IMR-90 (cell line): Measurements from ENCODE around the gene ZNF337. TPM values are rescaled to one million over a fixed set of nuclear protein-coding genes. Genes with fewer than 3 reads are reported as not detected.

Source experiments
- ATAC-seq: fragments of 200-7000 bp; cut with Tn5 transposase; 2 replicates; pipeline ENCODE4 v1.9.1; 2020; ENCODE audit warnings: low read depth, mild to moderate bottlenecking, moderate library complexity
- BruUV-seq: library from RNA; stranded (reverse); fragments of 400-500 nt; replicated peaks from 2 replicates; lab custom pipeline; 2021; lab: Mats Ljungman, UMichigan
- CTCF ChIA-PET: fragments of 300-600 bp; formaldehyde crosslinking; extraction: SDS; loops from one replicate; lab custom pipeline; 2021; ENCODE audit warnings: antibody characterized with exemption; lab: Yijun Ruan, JAX
- POLR2A ChIA-PET: fragments of 300-600 bp; sonication (Branson Sonifier 250); formaldehyde crosslinking; loops from one replicate; lab custom pipeline; 2022; ENCODE audit warnings: antibody characterized with exemption; ENCODE audit not compliant: unreplicated experiment; lab: Charles Lee
- DNase-seq: peaks from one replicate; pipeline ENCODE4 v3.0.0; 2013
- H2AFZ ChIP-seq: replicated peaks from 2 replicates; pipeline ENCODE3; 2013; ENCODE audit warnings: low read length, mild to moderate bottlenecking; ENCODE audit not compliant: poor library complexity
- H2AK5ac ChIP-seq: 2 replicates; pipeline ENCODE4 v1.6.1; 2013; ENCODE audit warnings: low read depth, low read length, inconsistent platforms
- H2AK9ac ChIP-seq: replicated peaks from 2 replicates; pipeline ENCODE3; 2013; ENCODE audit warnings: mild to moderate bottlenecking, low read depth, low read length, moderate library complexity; ENCODE audit not compliant: poor library complexity
- H2BK120ac ChIP-seq: 2 replicates; pipeline ENCODE4 v1.6.1; 2013; ENCODE audit warnings: low read depth, low read length, inconsistent platforms
- H2BK15ac ChIP-seq: 3 replicates; pipeline ENCODE4 v1.6.1; 2013; ENCODE audit warnings: low read depth, low read length, inconsistent platforms
- H2BK20ac ChIP-seq: 2 replicates; pipeline ENCODE4 v1.6.1; 2013; ENCODE audit warnings: low read depth, mild to moderate bottlenecking, inconsistent platforms, low read length, moderate library complexity
- H2BK5ac ChIP-seq: 2 replicates; pipeline ENCODE4 v1.6.1; 2013; ENCODE audit warnings: mild to moderate bottlenecking, low read depth, low read length, inconsistent platforms; ENCODE audit not compliant: poor library complexity, severe bottlenecking
- H3K14ac ChIP-seq: replicated peaks from 2 replicates; pipeline ENCODE4 v1.6.1; 2013; ENCODE audit warnings: low read depth, low read length, inconsistent platforms
- H3K18ac ChIP-seq: 2 replicates; pipeline ENCODE4 v1.6.1; 2013; ENCODE audit warnings: low read depth, low read length, control low read depth
- H3K23ac ChIP-seq: 2 replicates; pipeline ENCODE4 v1.6.1; 2013; ENCODE audit warnings: low read depth, low read length, inconsistent platforms
- H3K27ac ChIP-seq: 2 replicates; pipeline ENCODE4 v1.5.1; 2013; ENCODE audit warnings: mild to moderate bottlenecking, control low read depth, low read length; ENCODE audit not compliant: insufficient read depth
- H3K27me3 ChIP-seq: 2 replicates; pipeline ENCODE4 v1.6.1; 2013; ENCODE audit warnings: low read length; ENCODE audit not compliant: control insufficient read depth, insufficient read depth
- H3K36me3 ChIP-seq: 2 replicates; pipeline ENCODE4 v1.6.1; 2013; ENCODE audit warnings: low read length, mixed read lengths; ENCODE audit not compliant: control insufficient read depth, insufficient read depth
- H3K4ac ChIP-seq: 2 replicates; pipeline ENCODE4 v1.6.1; 2013; ENCODE audit warnings: low read depth, low read length, inconsistent platforms
- H3K4me1 ChIP-seq: 2 replicates; pipeline ENCODE4 v1.6.1; 2013; ENCODE audit warnings: low read length, mixed read lengths; ENCODE audit not compliant: control insufficient read depth, insufficient read depth
- H3K4me2 ChIP-seq: 2 replicates; pipeline ENCODE4 v1.6.1; 2013; ENCODE audit warnings: low read depth, mild to moderate bottlenecking, control low read depth, low read length, moderate library complexity
- H3K4me3 ChIP-seq: 2 replicates; pipeline ENCODE4 v1.5.1; 2013; ENCODE audit warnings: low read depth, mild to moderate bottlenecking, control low read depth, low read length, moderate library complexity; ENCODE audit not compliant: insufficient read depth
- H3K56ac ChIP-seq: 2 replicates; pipeline ENCODE4 v1.6.1; 2013; ENCODE audit warnings: low read length, inconsistent platforms; ENCODE audit not compliant: insufficient read depth; ENCODE audit errors: extremely low read depth
- H3K79me1 ChIP-seq, 2 experiments: 2 replicates each; pipeline ENCODE4 v1.6.1; 2013; ENCODE audit warnings: low read length in 2 of 2, inconsistent platforms in 1 of 2, low read depth in 1 of 2
- H3K9ac ChIP-seq: 2 replicates; pipeline ENCODE4 v1.6.1; 2013; ENCODE audit warnings: low read depth, low read length, control low read depth
- H3K9me1 ChIP-seq: 2 replicates; pipeline ENCODE4 v1.6.1; 2013; ENCODE audit warnings: low read length, inconsistent platforms; ENCODE audit not compliant: insufficient read depth
- H3K9me3 ChIP-seq: 2 replicates; pipeline ENCODE4 v1.6.1; 2013; ENCODE audit warnings: low read length; ENCODE audit not compliant: control insufficient read depth, insufficient read depth
- H4K20me1 ChIP-seq: 2 replicates; pipeline ENCODE4 v1.6.1; 2013; ENCODE audit warnings: low read length, inconsistent platforms; ENCODE audit not compliant: insufficient read depth
- H4K5ac ChIP-seq: 2 replicates; pipeline ENCODE4 v1.6.1; 2013; ENCODE audit warnings: mild to moderate bottlenecking, low read depth, low read length, control low read depth
- H4K8ac ChIP-seq, 2 experiments: 2 replicates each; pipeline ENCODE4 v1.6.1; 2013; ENCODE audit warnings: low read depth in 2 of 2, low read length in 2 of 2, control low read depth in 1 of 2, inconsistent platforms in 1 of 2
- H4K91ac ChIP-seq: 2 replicates; pipeline ENCODE4 v1.6.1; 2013; ENCODE audit warnings: low read depth, low read length, inconsistent platforms; ENCODE audit not compliant: insufficient read depth
- BHLHE40 ChIP-seq: fragments of 150-350 bp; IDR thresholded peaks from 2 replicates; pipeline ENCODE4 v1.6.1; 2016; ENCODE audit warnings: mild to moderate bottlenecking, low read depth, low read length
- CEBPB ChIP-seq: IDR thresholded peaks from 2 replicates; pipeline ENCODE4 v1.6.1; 2012; ENCODE audit warnings: low read depth, low read length, improper control_type of control experiment
- CHD1 ChIP-seq: IDR thresholded peaks from 2 replicates; pipeline ENCODE4 v1.6.1; 2012; ENCODE audit warnings: low read depth, low read length, improper control_type of control experiment
- ELK1 ChIP-seq: fragments of 150-350 bp; IDR thresholded peaks from 2 replicates; pipeline ENCODE4 v1.6.1; 2016; ENCODE audit warnings: low read depth, mild to moderate bottlenecking, low read length, moderate library complexity, borderline replicate concordance
- FOS ChIP-seq: fragments of 150-350 bp; IDR thresholded peaks from 2 replicates; pipeline ENCODE4 v1.6.1; 2016; ENCODE audit warnings: low read depth, low read length
- MAFK ChIP-seq: IDR thresholded peaks from 2 replicates; pipeline ENCODE4 v1.6.1; 2012; ENCODE audit warnings: low read depth, low read length, improper control_type of control experiment
- MAZ ChIP-seq: IDR thresholded peaks from 2 replicates; pipeline ENCODE4 v1.6.1; 2012; ENCODE audit warnings: low read depth, mild to moderate bottlenecking, low read length, improper control_type of control experiment, moderate library complexity, borderline replicate concordance
- MXI1 ChIP-seq: IDR thresholded peaks from 2 replicates; pipeline ENCODE4 v1.6.1; 2012; ENCODE audit warnings: low read depth, mild to moderate bottlenecking, low read length, moderate library complexity, borderline replicate concordance
- NFE2L2 ChIP-seq: fragments of 150-350 bp; IDR thresholded peaks from 2 replicates; pipeline ENCODE4 v1.6.1; 2016; ENCODE audit warnings: low read depth, mild to moderate bottlenecking, low read length
- POLR2A ChIP-seq: IDR thresholded peaks from 2 replicates; pipeline ENCODE4 v1.6.1; 2012; ENCODE audit warnings: mild to moderate bottlenecking, low read depth, low read length
- RAD21 ChIP-seq: IDR thresholded peaks from 2 replicates; pipeline ENCODE4 v1.6.1; 2012; ENCODE audit warnings: low read length, improper control_type of control experiment
- RCOR1 ChIP-seq: IDR thresholded peaks from 2 replicates; pipeline ENCODE4 v1.6.1; 2012; ENCODE audit warnings: mild to moderate bottlenecking, low read length, improper control_type of control experiment; ENCODE audit not compliant: insufficient replicate concordance
- RFX5 ChIP-seq: IDR thresholded peaks from 2 replicates; pipeline ENCODE4 v1.8.0; 2012; ENCODE audit warnings: low read depth, mild to moderate bottlenecking, low read length, moderate library complexity
- SMC3 ChIP-seq: fragments of 150-350 bp; IDR thresholded peaks from 2 replicates; pipeline ENCODE4 v1.6.1; 2016; ENCODE audit warnings: low read depth, mild to moderate bottlenecking, antibody characterized with exemption, low read length, moderate library complexity
- WGBS, 2 experiments: methylation state at CpG; one replicate each; pipeline versions ENCODE4 v1.1.5 to v1.1.7; 2013; ENCODE audit warnings: missing lambda C conversion rate in 2 of 2; ENCODE audit not compliant: insufficient read length in 1 of 2; ENCODE audit errors: extremely low coverage in 2 of 2; 5-methylcytosine and 5-hydroxymethylcytosine counted together
- dilution Hi-C: fragments of 300-500 bp; cut with HindIII; formaldehyde crosslinking; loops from one replicate; pipeline ENCODE4 v1.14.3; 2018; ENCODE audit warnings: low sequenced_read_pairs; ENCODE audit not compliant: unreplicated experiment
- in situ Hi-C: fragments of 300-500 bp; cut with MboI; formaldehyde crosslinking; loops from 3 replicates; pipeline ENCODE4 v1.14.3; 2019; ENCODE audit warnings: low sequenced_read_pairs, inconsistent platforms, mixed read lengths
- intact Hi-C: fragments of 100-400 bp; cut with micrococcal nuclease; formaldehyde crosslinking; loops from 2 replicates; pipeline ENCODE4 v1.10.0; 2022
- polyA plus RNA-seq, 3 experiments: library from polyadenylated mRNA; depleted of rRNA; stranded (reverse); fragments of >200 nt; gene quantifications; 2 replicates each; pipeline ENCODE4 v1.2.3, GENCODE V29; 2012; ENCODE audit warnings: low replicate concordance in 1 of 3
- total RNA-seq: library from RNA; depleted of rRNA; stranded (reverse); fragments of >200 nt; gene quantifications from 2 replicates; pipeline ENCODE4 v1.2.3, GENCODE V29; 2012
- TF ChIP-seq, protein P1 (sequence below): fragments of 150-350 bp; IDR thresholded peaks from 2 replicates; pipeline ENCODE4 v1.6.1; 2017; ENCODE audit warnings: mild to moderate bottlenecking, antibody characterized with exemption, low read length, low read depth

Gene ZNF337
- total and polyA plus RNA-seq, 2 of the 4 experiments (the other 2 are of a cell fraction) = 10.4 to 16.5 TPM

DNA sequence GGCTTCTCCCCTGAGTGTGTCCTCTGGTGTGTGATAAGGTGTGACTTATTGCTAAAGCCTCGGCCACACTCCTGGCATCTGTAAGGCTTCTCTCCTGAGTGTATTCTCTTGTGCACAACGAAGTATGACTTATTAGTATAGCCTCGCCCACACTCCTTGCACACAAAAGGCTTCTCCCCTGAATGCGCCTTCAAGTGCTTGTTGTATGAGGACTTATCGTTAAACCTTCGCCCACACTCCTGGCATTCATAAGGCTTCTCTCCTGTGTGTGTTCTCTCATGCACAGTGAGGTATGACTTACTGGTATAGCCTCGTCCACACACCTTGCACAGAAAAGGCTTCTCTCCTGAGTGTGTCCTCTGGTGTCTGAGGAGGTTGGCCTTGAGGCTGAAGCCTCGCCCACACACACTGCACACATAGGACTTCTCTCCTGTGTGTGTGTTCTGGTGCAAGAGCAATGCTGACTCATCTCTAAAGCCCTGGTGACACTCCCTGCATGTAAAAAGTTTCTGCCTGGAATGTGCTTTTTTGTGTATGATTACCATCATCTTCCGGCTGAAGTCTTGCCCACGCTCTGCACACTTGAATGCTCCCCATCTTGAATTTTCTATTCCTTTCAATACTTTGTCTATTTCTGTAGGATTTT is 20.4 kb downstream of the ZNF337 start (continued):
- TF ChIP-seq CHD1 = no peak

DNA sequence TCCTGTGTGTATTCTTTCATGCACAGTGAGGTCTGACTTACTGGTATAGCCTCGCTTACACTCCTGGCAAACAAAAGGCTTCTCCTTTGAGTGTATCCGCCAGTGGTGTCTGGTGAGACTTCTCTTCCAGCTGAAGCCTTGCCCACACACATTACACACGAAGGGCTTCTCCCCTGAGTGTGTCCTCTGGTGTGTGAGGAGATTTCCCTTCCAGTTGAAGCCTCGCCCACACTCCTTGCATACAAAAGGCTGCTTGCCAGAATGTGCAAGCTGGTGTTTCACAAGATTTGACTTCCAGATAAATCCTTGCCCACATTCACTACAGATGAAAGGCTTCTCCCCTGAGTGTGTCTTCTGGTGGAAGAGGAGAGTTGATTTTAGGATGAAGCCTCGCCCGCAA is 21.5 kb downstream of the ZNF337 start:
- H2BK5ac ChIP-seq = no peak overlapping the region
- H3K4ac ChIP-seq = no peak overlapping the region
- no peak overlapping the region for H4K8ac ChIP-seq
- H3K9me1 ChIP-seq = peaks cover 11% of the 10 kb centered on the region
- in situ Hi-C loops = loop anchor here (25.0 kb wide), 3 partner anchors 312 to 688 kb away; partner anchors contain the start of gene APMAP
- no peak overlapping the region for H3K4me3 ChIP-seq
- no peak overlapping the region for H4K91ac ChIP-seq
- no peak overlapping the region for H2AK5ac ChIP-seq
- no peak overlapping the region for H2AFZ ChIP-seq
- no CpG with 5 or more reads among the region's 6 CpGs for WGBS, 2 experiments
- CTCF ChIA-PET = no interaction called here
- H3K36me3 ChIP-seq = peaks cover 39% of the 10 kb centered on the region
- no peak overlapping the region for H3K4me2 ChIP-seq
- no peak overlapping the region for H3K56ac ChIP-seq
- no peaks in the 10 kb centered on the region for H4K20me1 ChIP-seq
- peaks cover 11 to 14% of the 10 kb centered on the region in 2 experiments; a peak in 2 of 4 replicates for H3K79me1 ChIP-seq
- no peak overlapping the region for H3K14ac ChIP-seq
- no TSS peak for BruUV-seq
- no peaks in the 10 kb centered on the region for H3K9me3 ChIP-seq
- H2BK15ac ChIP-seq = no peak overlapping the region
- no peak overlapping the region for H2BK120ac ChIP-seq
- H2BK20ac ChIP-seq = no peak overlapping the region
- ATAC-seq (no peak), DNase-seq (no peak)
- dilution Hi-C loops = no loop called here
- peaks cover 5% of the 10 kb centered on the region for H3K4me1 ChIP-seq
- H3K18ac ChIP-seq = no peak overlapping the region
- H2AK9ac ChIP-seq = no peak overlapping the region
- no peak overlapping the region for H3K27ac ChIP-seq
- no peak overlapping the region for H3K23ac ChIP-seq
- H3K9ac ChIP-seq = no peak overlapping the region
- POLR2A ChIA-PET = no interaction called here
- intact Hi-C loops = no loop called here
- H4K5ac ChIP-seq = no peak overlapping the region
- no peaks in the 10 kb centered on the region for H3K27me3 ChIP-seq
- TF ChIP-seq RFX5 (no peak), FOS (no peak), POLR2A (no peak), SMC3 (no peak), RCOR1 (no peak), ELK1 (no peak), CEBPB (no peak), BHLHE40 (no peak), MXI1 (no peak), MAZ (no peak), NFE2L2 (no peak), RAD21 (no peak), MAFK (no peak), CHD1 (no peak)
- TF ChIP-seq, protein P1, sequence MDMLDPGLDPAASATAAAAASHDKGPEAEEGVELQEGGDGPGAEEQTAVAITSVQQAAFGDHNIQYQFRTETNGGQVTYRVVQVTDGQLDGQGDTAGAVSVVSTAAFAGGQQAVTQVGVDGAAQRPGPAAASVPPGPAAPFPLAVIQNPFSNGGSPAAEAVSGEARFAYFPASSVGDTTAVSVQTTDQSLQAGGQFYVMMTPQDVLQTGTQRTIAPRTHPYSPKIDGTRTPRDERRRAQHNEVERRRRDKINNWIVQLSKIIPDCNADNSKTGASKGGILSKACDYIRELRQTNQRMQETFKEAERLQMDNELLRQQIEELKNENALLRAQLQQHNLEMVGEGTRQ = no peak
